Small intestine (tissue), 7 donors: ENCODE data around the gene UNC119. TPM values are rescaled to one million over a fixed set of nuclear protein-coding genes. Genes with fewer than 3 reads are reported as not detected.

Source experiments
- DNase-seq, 2 donors: peaks; one replicate each; pipeline versions ENCODE4 v3.0.0 to v3.0.0-alpha.2; 2013
- FAIRE-seq: peaks from 2 replicates; lab custom pipeline; 2012; peaks lifted over from hg19 to GRCh38; lab: Jason Lieb, UNC
- H3K27ac ChIP-seq, 3 donors: one replicate each; pipeline ENCODE4 v1.5.1; 2013; ENCODE audit warnings: low read length in 2 of 3, mild to moderate bottlenecking in 2 of 3, control low read depth in 1 of 3, inconsistent platforms in 1 of 3, low read depth in 1 of 3, moderate library complexity in 1 of 3
- H3K27me3 ChIP-seq, 3 donors: one replicate each; pipeline ENCODE4 v1.6.1; 2013; ENCODE audit warnings: low read length in 3 of 3, inconsistent platforms in 1 of 3; ENCODE audit not compliant: control insufficient read depth in 3 of 3, insufficient read depth in 3 of 3
- H3K36me3 ChIP-seq, 3 donors: one replicate each; pipeline ENCODE4 v1.6.1; 2013; ENCODE audit warnings: low read length in 3 of 3, inconsistent platforms in 1 of 3, low read depth in 1 of 3, mild to moderate bottlenecking in 1 of 3, moderate library complexity in 1 of 3; ENCODE audit not compliant: control insufficient read depth in 3 of 3, insufficient read depth in 2 of 3
- H3K4me1 ChIP-seq, 3 donors: one replicate each; pipeline ENCODE4 v1.6.1; 2013; ENCODE audit warnings: low read length in 2 of 3, inconsistent platforms in 1 of 3, low read depth in 1 of 3, mild to moderate bottlenecking in 1 of 3, moderate library complexity in 1 of 3; ENCODE audit not compliant: control insufficient read depth in 3 of 3, insufficient read depth in 2 of 3
- H3K4me3 ChIP-seq, 3 donors: one replicate each; pipeline ENCODE4 v1.5.1; 2013; ENCODE audit warnings: low read length in 3 of 3, control low read depth in 1 of 3, inconsistent platforms in 1 of 3, low read depth in 1 of 3, mild to moderate bottlenecking in 1 of 3, moderate library complexity in 1 of 3
- H3K9me3 ChIP-seq, 2 donors: one replicate each; pipeline ENCODE4 v1.6.1; 2013; ENCODE audit warnings: low read depth in 1 of 2, low read length in 1 of 2; ENCODE audit not compliant: control insufficient read depth in 2 of 2, insufficient read depth in 1 of 2
- WGBS, 3 donors: extraction: QIAGEN DNeasy Blood & Tissue Kit; methylation state at CpG; one replicate each; pipeline ENCODE4 v1.1.7; 2013; 5-methylcytosine and 5-hydroxymethylcytosine counted together
- polyA plus RNA-seq, 4 donors: library from polyadenylated mRNA; stranded (reverse) in 3 of 4; unstranded in 1 of 4; fragments of 200-250 nt in 3 of 4; fragments of 120-200 nt in 1 of 4; gene quantifications; one replicate each; pipeline versions ENCODE4 v1.2.1 to v1.2.3, GENCODE V29; 2013
- donor health status: healthy with polysubstance abuse.
- donor health status: control.
- donor health status: control.
- donor health status: Bipolar disorder and iron deficiency.
- donor health status: healthy.

The UNC119 gene
- polyA plus RNA-seq, 4 donors: 14.6 to 57.0 (median 29.9) TPM

GRCh38 chr17:28519236-28519635 is 33.2 kb downstream of the UNC119 start:
- no peak overlapping the region for H3K27ac ChIP-seq
- H3K36me3 ChIP-seq: no peaks in the 10 kb centered on the region
- 48 to 74% (median 60%) methylated on average over 5 of the region's 5 CpGs for WGBS, 3 donors
- peaks cover 0 to 7% of the 10 kb centered on the region in 2 donors for H3K9me3 ChIP-seq
- no peak overlapping the region for H3K4me3 ChIP-seq
- H3K4me1 ChIP-seq: peaks cover 0 to 5% (median 0%) of the 10 kb centered on the region in 3 donors
- H3K27me3 ChIP-seq: no peaks in the 10 kb centered on the region
- no peak for FAIRE-seq
- no peak for DNase-seq

GRCh38 chr17:28518578-28518977 is 33.8 kb downstream of the UNC119 start:
- Histone ChIP-seq H3K9me3 (peaks cover 0 to 7% of the 10 kb centered on the region in 2 donors), H3K4me3 (no peak overlapping the region), H3K27ac (no peak overlapping the region), H3K36me3 (no peaks in the 10 kb centered on the region), H3K4me1 (peaks cover 0 to 8% (median 0%) of the 10 kb centered on the region in 3 donors), H3K27me3 (peaks cover 0 to 3% (median 2%) of the 10 kb centered on the region in 3 donors)
- no peak for FAIRE-seq
- WGBS, 3 donors: 74 to 82% (median 81%) methylated on average over 7 of the region's 7 CpGs
- no peak for DNase-seq

GRCh38 chr17:28518132-28518531 is 34.3 kb downstream of the UNC119 start:
- peaks cover 0 to 8% (median 0%) of the 10 kb centered on the region in 3 donors for H3K4me1 ChIP-seq
- no peak overlapping the region for H3K27ac ChIP-seq
- peaks cover 0 to 3% (median 2%) of the 10 kb centered on the region in 3 donors for H3K27me3 ChIP-seq
- no peak for DNase-seq
- H3K9me3 ChIP-seq: peaks cover 0 to 7% of the 10 kb centered on the region in 2 donors
- H3K4me3 ChIP-seq: no peak overlapping the region
- no peak for FAIRE-seq
- 71 to 72% (median 71%) methylated on average over 6 of the region's 6 CpGs for WGBS, 3 donors
- no peaks in the 10 kb centered on the region for H3K36me3 ChIP-seq

DNA sequence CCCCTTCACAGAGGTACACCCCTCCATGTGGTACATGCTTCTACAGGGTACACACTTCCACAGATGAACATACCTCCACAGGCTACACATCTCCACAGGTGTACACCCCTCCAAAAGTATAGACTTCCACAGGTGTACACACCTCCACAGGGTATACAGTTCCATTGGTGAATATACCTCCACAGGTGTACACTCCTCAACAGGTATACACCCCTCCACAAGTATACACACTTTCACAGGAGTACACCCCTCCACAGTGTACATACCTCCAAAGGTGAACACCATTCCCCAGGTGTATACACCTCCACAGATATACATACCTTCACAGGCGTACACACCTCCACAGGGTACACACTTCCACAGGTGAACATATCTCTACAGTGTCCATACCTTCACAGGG is 36.9 kb downstream of the UNC119 start:
- WGBS, 3 donors: 90 to 100% (median 91%) methylated on average over 1 of the region's 1 CpG
- peaks cover 0 to 9% (median 2%) of the 10 kb centered on the region in 3 donors for H3K27me3 ChIP-seq
- H3K9me3 ChIP-seq: peaks cover 0 to 7% of the 10 kb centered on the region in 2 donors

DNA sequence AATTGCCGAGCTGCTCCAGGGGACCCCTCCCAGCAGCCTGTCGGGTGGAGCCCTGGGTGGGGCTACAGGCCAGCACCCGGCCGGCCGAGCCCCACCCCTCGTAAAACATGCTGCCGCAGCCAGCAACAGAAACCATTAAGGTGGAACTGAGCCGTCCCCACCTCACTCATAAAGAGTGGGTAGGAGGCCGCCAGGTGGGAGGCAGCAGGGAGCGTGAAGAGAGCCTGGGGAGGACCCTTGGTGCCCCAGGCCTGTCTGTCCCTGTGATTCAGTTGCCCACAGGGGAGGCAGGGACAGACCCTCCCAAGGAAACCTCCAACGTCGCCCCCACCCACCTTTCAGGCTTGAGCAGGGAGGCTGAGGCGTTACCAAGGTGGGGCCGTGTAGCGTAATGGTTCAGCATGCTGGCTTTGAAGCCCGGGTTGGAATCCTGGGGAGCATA is 37.8 kb downstream of the UNC119 start:
- DNase-seq: peak; percentile 47 to 58
- Histone ChIP-seq H3K36me3 (no peaks in the 10 kb centered on the region), H3K27ac (peak overlapping the region in 1 of 3 donors; percentile 38)

More for the DNA sequence above, 36.9 kb downstream of the UNC119 start:
- H3K4me1 ChIP-seq: peaks cover 0 to 8% (median 0%) of the 10 kb centered on the region in 3 donors
- H3K4me3 ChIP-seq: no peak overlapping the region
- DNase-seq (no peak), FAIRE-seq (no peak)
- no peak overlapping the region for H3K27ac ChIP-seq
- H3K36me3 ChIP-seq: no peaks in the 10 kb centered on the region

GRCh38 chr17:28513476-28513875 is 38.9 kb downstream of the UNC119 start:
- DNase-seq: no peak
- FAIRE-seq: no peak

More for the DNA sequence above, 37.8 kb downstream of the UNC119 start:
- H3K4me3 ChIP-seq: no peak overlapping the region
- WGBS, 3 donors: 11 to 45% (median 28%) methylated on average over 16 of the region's 16 CpGs
- H3K27me3 ChIP-seq: peaks cover 0 to 12% (median 2%) of the 10 kb centered on the region in 3 donors
- FAIRE-seq: no peak
- peaks cover 0 to 8% (median 0%) of the 10 kb centered on the region in 3 donors for H3K4me1 ChIP-seq
- H3K9me3 ChIP-seq: peaks cover 0 to 7% of the 10 kb centered on the region in 2 donors

DNA sequence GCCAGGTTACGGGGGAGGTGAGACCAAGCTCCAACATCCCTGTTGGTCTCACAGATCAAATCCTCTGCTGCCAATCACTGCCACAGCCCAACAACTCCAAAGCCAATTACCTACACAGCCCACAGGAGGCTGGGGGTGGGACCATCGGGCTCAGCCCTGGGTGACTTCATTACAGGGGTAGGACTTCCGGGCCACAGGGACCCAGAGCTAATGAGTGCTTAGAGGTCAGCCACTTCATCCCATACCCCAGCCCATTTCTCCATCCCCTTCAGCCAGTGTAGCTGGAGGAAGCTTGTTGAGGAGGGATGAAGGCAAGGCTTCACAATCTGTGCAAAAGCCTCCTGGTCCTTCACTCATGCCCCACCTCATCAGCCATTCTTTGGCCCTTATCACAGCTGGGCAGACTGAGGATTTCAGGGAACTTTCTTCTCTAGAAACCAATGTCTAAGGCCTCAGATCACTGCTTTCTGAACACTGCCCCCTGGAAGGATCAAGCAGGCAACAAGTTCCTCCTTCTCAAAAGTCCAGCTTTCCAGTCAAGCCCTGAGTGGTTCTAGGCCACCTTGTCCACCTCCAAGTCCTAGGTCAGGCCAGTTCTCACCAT is 40.5 kb downstream of the UNC119 start:
- peaks cover 0 to 5% of the 10 kb centered on the region in 2 donors for H3K9me3 ChIP-seq
- no peaks in the 10 kb centered on the region for H3K36me3 ChIP-seq
- no peak overlapping the region for H3K27ac ChIP-seq
- peaks cover 0 to 16% (median 0%) of the 10 kb centered on the region in 3 donors for H3K4me1 ChIP-seq
- 79 to 89% (median 85%) methylated on average over 3 of the region's 3 CpGs for WGBS, 3 donors
- FAIRE-seq: no peak
- peaks cover 0 to 32% (median 10%) of the 10 kb centered on the region in 3 donors for H3K27me3 ChIP-seq
- no peak for DNase-seq
- H3K4me3 ChIP-seq: no peak overlapping the region

More at GRCh38 chr17:28513476-28513875, 38.9 kb downstream of the UNC119 start:
- Histone ChIP-seq H3K9me3 (peaks cover 0 to 7% of the 10 kb centered on the region in 2 donors), H3K4me1 (peaks cover 0 to 8% (median 0%) of the 10 kb centered on the region in 3 donors), H3K27ac (no peak overlapping the region), H3K4me3 (no peak overlapping the region), H3K27me3 (peaks cover 0 to 18% (median 2%) of the 10 kb centered on the region in 3 donors), H3K36me3 (no peaks in the 10 kb centered on the region)
- 65 to 75% (median 71%) methylated on average over 7 of the region's 7 CpGs for WGBS, 3 donors

GRCh38 chr17:28509789-28510188 is 42.6 kb downstream of the UNC119 start:
- no peak for FAIRE-seq
- WGBS, 3 donors: 66 to 70% (median 66%) methylated on average over 6 to 7 of the region's 7 CpGs
- H3K27me3 ChIP-seq: peaks cover 0 to 40% (median 13%) of the 10 kb centered on the region in 3 donors
- H3K9me3 ChIP-seq: no peaks in the 10 kb centered on the region
- no peak overlapping the region for H3K4me3 ChIP-seq
- H3K27ac ChIP-seq: no peak overlapping the region
- H3K4me1 ChIP-seq: peaks cover 0 to 16% (median 0%) of the 10 kb centered on the region in 3 donors
- no peaks in the 10 kb centered on the region for H3K36me3 ChIP-seq
- no peak for DNase-seq
